ENCODE measurements around the gene RBFOX2.

DNA sequence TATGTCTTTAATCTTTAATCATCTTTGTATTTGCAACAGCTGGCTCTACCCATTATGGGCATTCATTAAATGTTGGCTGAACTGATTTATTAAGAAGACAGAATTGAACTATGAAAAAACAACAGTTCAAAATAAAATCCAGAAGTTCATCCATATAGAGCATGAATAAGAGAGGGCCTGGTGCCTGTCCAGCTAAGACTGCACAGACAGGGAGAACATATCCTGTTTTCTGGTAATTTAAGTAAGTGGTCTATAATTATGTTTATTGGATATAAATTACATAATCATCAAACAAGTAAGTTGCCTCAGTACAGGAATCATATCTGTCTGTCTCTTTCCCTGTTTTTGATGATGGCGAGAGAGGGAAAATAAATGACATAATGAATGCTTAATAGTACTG lies 137.2 kb downstream of the RBFOX2 start:
- TF ChIP-seq, protein P1, sequence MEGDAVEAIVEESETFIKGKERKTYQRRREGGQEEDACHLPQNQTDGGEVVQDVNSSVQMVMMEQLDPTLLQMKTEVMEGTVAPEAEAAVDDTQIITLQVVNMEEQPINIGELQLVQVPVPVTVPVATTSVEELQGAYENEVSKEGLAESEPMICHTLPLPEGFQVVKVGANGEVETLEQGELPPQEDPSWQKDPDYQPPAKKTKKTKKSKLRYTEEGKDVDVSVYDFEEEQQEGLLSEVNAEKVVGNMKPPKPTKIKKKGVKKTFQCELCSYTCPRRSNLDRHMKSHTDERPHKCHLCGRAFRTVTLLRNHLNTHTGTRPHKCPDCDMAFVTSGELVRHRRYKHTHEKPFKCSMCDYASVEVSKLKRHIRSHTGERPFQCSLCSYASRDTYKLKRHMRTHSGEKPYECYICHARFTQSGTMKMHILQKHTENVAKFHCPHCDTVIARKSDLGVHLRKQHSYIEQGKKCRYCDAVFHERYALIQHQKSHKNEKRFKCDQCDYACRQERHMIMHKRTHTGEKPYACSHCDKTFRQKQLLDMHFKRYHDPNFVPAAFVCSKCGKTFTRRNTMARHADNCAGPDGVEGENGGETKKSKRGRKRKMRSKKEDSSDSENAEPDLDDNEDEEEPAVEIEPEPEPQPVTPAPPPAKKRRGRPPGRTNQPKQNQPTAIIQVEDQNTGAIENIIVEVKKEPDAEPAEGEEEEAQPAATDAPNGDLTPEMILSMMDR (IDR thresholded peaks at IDR 0.05): no peak
- TF ChIP-seq POLR2A (IDR thresholded peaks at IDR 0.05): no peak

All from adrenal gland (tissue), 5 donors.